Coronary artery (tissue), 2 donors: ENCODE measurements around the gene LHPP.

ENCODE experiments used
- DNase-seq: peaks from one replicate; pipeline ENCODE4 v3.0.0-alpha.2; 2017; ENCODE audit warnings: low spot score
- H3K27ac ChIP-seq, 2 donors: fragments of 200-600 bp; sonication (generic); one replicate each; pipeline ENCODE4 v1.5.1; 2016 to 2019
- H3K4me3 ChIP-seq: fragments of 200-600 bp; sonication (generic); 2 replicates; pipeline ENCODE4 v1.5.1; 2016; ENCODE audit warnings: mild to moderate bottlenecking, moderate library complexity
- TF ChIP-seq, protein P1 (sequence below): fragments of 200-600 bp; sonication (generic); IDR thresholded peaks from one replicate; pipeline ENCODE4 v1.5.1; 2019; ENCODE audit warnings: antibody characterized with exemption

The LHPP gene

DNA sequence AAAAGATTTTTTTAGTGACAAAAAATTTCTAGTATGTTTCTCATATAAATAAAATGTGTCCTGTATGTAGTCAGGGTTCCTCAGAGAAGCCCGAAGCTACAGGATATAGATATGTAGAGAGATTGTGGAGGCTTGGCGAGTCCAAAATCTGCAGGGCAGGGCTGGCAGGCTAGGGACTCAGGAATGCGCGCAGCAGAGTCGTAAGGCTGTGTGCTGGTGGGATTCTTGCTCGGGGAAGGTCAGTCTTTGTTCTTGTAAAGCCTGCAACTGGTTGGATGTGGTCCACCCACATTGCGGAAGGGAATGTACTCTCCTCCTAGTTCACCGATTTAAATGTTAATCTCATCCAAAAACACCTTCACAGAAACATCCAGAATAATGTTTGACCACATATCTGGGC is 30.6 kb downstream of the LHPP start:
- Histone ChIP-seq H3K27ac (no peak overlapping the region), H3K4me3 (no peak overlapping the region)
- no peak for DNase-seq
- TF ChIP-seq, protein P1, sequence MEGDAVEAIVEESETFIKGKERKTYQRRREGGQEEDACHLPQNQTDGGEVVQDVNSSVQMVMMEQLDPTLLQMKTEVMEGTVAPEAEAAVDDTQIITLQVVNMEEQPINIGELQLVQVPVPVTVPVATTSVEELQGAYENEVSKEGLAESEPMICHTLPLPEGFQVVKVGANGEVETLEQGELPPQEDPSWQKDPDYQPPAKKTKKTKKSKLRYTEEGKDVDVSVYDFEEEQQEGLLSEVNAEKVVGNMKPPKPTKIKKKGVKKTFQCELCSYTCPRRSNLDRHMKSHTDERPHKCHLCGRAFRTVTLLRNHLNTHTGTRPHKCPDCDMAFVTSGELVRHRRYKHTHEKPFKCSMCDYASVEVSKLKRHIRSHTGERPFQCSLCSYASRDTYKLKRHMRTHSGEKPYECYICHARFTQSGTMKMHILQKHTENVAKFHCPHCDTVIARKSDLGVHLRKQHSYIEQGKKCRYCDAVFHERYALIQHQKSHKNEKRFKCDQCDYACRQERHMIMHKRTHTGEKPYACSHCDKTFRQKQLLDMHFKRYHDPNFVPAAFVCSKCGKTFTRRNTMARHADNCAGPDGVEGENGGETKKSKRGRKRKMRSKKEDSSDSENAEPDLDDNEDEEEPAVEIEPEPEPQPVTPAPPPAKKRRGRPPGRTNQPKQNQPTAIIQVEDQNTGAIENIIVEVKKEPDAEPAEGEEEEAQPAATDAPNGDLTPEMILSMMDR: no peak

DNA sequence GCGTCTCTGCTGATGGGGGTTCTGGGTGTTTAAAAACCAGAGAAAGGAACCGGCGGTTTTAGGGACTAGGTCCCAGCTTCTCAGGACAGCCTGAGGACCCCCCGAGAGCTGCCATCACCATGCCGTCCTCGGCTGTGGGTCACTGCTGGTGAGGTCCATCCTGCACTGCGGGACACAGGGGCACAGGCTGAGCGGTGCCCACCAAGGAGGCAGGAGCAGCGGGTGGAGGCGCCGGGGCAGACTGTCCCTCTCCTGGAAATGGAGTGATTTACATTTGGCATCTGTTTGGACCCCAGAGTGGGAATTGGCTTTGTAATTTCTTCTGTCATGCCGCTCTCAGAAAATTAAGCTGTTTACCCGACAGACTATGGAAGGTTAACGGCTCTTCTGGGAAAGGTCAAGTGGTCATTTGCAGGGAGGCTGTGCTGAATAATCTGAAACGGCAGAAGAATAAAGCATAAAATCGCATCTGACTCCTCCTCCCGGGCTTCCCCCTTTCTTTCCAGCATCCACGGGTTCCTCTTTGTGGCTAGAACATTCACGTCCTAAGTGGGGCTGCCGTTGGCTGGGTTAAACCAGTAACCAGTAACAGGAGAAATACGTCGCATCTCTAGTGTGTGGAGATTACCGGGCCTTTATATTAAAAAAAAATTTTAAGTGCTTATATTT is 31.7 kb downstream of the LHPP start:
- Histone ChIP-seq H3K4me3 (no peak overlapping the region), H3K27ac (no peak overlapping the region)
- no peak for DNase-seq
- TF ChIP-seq, protein P1: no peak

DNA sequence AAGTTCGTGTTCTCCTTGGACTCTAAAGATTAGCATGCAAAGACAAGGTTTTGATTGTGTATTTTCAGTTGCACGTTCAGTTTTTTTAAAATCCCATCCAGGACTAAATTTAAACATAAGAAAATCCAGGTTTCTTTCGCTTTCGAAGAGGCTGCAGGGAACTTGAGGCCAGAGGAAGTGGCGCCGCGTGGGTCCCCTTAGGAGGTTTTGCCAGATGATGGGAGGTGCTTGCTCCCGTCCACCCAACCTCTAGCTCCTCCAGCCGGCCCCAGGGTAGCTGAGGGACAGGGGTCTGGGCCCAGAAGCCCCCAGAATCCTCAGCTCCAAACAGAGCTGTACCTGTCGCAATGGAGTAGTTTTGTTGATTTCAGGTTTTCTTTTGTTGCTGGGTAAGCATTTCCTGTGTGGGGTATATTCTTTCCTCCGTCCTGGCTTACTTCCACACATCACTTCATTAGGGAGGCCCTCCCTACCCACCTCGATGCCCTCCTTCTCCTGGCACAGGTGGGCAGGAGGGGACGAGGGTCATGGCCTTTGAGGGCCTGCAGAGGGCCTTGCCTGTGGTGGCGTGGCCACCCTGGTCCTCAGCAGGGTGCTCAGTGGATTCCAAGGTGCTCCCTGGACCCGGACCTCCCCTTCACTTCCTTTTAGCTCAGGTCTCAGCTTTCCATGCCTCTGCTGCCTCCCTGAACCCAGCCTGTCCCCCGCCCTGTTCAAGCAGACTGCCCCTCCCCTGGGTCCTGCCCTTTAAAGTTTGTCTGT is 32.6 kb downstream of the LHPP start:
- TF ChIP-seq, protein P1: no peak
- Histone ChIP-seq H3K27ac (no peak overlapping the region), H3K4me3 (no peak overlapping the region)
- DNase-seq: no peak

DNA sequence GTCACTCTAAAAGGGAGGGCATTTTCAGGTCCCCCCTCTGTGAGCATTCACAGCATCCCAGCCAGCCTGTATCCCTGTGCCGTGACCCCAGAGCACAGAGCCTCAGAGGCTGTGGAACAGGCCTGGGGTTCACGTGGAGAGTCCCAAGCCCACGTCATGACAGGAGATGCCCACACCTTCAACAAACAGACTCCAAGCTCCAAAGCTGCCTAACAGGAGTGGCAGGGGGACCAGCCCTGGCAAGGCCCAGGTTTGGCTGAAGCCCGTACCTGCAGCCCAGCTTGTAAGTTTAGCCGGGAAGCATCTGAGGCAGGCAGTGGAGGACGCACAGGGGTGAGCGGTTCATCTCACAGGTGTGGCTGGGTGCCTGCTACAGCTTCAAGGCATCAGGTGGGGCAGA is 33.5 kb downstream of the LHPP start:
- TF ChIP-seq, protein P1: no peak
- no peak overlapping the region for H3K4me3 ChIP-seq

DNA sequence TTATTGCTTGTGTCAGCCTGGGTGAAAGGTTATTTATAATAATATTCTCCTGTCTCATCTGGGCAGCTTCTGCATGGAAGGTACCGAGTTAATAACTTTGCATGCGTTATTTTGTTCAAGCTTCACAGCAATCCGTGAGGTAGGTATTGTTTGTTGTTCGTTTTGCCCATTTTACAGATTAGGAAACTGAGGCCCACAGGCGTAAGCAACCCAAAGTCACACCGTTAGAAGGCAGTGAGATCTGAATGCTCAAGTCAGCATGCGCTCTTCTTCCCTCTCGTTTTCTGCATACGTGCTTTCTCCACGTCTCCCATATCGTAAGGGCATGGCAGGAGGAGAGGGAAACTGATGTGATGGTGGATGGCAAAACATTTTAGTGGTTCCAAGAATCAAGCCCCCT is 34.1 kb downstream of the LHPP start:
- no peak for DNase-seq
- no peak overlapping the region for H3K4me3 ChIP-seq
- TF ChIP-seq, protein P1: no peak
- no peak overlapping the region for H3K27ac ChIP-seq

More for the DNA sequence above, 33.5 kb downstream of the LHPP start:
- DNase-seq: no peak
- H3K27ac ChIP-seq: no peak overlapping the region

DNA sequence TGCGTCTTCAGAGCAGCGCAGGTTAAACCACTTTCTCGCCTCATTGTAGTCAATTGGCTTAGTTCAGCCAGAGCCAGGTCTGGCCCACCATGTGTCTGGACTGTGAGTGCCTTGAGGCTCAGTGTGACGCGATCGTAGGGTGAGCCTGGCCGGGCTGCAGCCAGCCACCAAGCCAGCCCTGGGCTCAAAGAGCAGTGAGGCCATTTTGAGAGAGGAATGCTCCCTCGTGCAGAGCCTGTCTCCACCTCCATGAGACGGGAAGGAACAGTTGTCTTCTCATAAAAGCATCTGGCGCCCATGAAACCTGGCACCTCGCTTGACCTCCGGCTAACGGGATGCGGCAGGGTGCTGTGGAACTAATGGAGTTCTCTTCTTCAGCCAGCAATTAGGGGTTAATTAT is 34.5 kb downstream of the LHPP start:
- H3K27ac ChIP-seq: no peak overlapping the region
- no peak overlapping the region for H3K4me3 ChIP-seq
- TF ChIP-seq, protein P1: no peak
- no peak for DNase-seq

DNA sequence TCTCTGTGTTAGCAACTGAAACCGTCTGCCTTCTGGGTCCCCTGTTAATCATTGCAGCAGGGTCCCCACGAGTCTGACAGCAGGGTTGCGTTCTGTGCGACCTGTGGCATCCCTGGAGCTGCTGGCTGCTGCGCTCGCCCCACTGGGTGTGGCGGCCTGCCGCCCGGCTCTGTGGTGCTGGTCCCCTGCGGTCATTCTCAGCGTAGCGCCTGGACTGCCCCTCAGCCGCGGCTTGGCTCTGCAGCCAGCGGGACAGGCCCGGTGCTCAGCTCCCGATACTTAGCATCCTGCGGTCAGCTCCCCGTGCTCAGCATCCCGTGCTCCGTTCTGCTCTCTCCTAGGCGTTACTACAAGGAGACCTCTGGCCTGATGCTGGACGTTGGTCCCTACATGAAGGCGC is 35.0 kb downstream of the LHPP start:
- Histone ChIP-seq H3K27ac (no peak overlapping the region), H3K4me3 (no peak overlapping the region)
- no peak for DNase-seq
- TF ChIP-seq, protein P1: no peak
